Femur (tissue), 1 donor: ENCODE data around the gene TMEM223.
A peak's percentile ranks its signal among the peaks of the same experiment; 100 is the strongest.
"Not testable (repeated sequence)": the region's sequence is repeated elsewhere in the genome, so short reads cannot be mapped to it uniquely, and the experiment has no call there.

ENCODE experiments used
- DNase-seq: peaks from one replicate; pipeline ENCODE4 v3.0.0-alpha.2; 2017

Gene TMEM223

DNA sequence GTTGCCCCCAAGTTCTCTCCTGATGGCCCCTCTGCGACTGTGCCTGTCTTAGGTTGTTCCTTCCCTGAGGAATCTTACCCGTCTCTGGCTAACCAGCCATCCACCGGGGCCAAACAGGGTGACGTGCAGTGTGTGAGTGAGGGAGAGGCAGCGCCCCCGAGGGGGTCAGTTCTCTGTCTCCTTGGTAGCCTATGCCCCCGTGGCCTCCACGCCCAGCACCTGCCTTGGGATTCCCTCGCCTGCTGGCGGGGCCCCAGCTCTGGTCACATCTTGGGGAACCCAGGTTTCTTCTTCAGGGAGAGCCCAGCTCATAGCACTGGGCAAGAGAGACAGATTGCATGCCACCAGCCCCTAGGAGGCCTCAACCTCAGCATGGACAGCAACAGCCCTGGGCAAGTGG, 7.7 kb upstream of the TMEM223 start:
- no peak for DNase-seq

- DNase-seq: no peak
Measured at GRCh38 chr11:62796281-62796680, 4.5 kb upstream of the TMEM223 start.

- DNase-seq: no peak
Measured at GRCh38 chr11:62794201-62794775, 2.5 kb upstream of the TMEM223 start.

DNA sequence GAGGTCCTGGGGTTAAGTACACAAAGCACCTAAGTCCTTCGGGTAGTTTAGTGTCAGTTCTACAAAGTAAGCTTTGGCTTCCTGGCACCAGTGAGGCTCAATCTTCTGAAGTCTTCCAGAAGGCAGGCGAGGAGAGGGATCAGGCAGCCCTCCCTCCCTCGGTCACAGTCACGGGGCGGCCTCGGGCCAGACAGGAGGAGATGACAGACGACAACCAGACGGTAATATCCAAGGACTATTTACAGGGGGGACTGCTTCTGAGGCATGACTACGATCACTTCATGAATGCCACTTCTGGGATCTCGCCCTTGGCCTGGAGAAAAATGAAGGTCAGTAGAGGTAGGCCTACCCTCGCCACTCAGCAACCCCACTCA, 383 bp upstream of the TMEM223 start:
- DNase-seq: peak; percentile 42

DNA sequence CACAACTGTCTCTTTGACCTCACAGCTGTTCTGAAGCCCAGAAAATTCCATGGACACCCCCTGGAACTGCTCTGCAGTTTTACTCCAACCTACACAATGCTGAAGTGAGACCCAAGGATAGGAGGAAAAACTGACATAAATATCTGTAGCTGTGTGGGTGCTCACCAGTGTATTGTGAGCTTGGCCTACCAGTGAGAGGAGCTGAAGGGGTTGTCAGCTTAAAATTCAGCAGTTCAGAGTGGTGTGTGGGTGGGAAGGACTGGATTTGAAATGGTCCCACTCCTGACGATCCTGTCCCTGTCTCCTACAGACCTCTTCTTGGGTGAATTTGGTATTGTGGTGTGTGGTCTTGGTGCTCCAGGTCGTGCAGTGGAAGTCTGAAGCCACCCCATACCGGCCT, 2.2 kb downstream of the TMEM223 start:
- no peak for DNase-seq

DNA sequence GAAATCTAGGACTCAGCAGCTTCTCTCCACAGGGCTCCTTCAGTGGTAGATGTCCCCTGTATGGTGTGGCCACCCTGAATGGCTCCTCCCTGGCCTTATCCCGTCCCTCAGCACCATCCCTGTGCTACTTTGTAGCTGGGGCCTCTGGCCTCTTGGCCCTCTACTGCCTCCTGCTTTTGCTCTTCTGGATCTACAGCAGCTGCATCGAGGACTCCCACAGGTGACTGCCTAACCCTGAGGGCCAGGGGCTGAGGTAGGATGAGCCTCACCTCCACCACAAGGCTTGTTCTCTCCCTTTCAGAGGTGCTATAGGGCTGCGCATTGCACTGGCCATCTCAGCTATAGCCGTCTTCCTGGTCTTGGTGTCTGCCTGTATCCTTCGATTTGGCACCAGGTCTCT, 2.8 kb downstream of the TMEM223 start:
- no peak for DNase-seq

DNA sequence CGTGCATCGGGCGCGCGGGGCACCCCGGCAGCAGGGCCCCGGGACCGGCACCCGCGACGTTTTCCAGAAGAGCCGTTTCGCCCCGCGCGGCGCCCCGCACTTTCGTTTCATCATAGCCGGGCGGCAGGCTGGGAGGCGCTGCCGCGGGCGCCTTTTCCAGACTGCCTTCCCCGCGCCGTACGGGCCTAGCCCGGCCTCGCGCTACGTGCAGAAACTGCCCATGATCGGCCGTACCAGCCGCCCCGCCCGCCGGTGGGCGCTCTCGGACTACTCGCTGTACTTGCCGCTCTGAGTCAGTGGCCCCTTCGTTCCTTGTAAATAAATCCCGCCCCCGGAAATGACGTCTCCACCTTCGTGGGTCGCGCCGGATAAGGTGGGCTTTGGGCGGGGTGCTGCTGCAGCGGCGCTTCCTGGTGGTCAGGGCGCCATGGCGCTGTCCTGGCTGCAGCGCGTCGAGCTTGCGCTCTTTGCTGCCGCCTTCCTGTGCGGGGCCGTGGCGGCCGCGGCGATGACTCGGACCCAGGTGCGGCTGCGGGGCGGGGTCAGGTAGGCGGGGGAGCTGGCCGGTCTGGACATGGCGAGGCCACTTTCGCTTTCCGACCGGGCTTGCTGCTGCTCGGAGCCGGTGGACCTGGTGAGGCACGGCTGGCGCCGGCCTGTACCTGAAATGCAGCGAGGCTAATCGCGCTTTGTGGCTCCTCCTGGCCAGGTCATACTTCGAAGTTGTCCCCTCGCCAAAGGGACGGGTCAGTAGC, 4.6 kb downstream of the TMEM223 start, which contains the start of gene TMEM179B:
TSS of gene TMEM179B (plus strand) at position 398 of the 755 bp plus-strand sequence. CDS start at position 428, 30 bp downstream.
- peak; percentile 99 for DNase-seq

DNA sequence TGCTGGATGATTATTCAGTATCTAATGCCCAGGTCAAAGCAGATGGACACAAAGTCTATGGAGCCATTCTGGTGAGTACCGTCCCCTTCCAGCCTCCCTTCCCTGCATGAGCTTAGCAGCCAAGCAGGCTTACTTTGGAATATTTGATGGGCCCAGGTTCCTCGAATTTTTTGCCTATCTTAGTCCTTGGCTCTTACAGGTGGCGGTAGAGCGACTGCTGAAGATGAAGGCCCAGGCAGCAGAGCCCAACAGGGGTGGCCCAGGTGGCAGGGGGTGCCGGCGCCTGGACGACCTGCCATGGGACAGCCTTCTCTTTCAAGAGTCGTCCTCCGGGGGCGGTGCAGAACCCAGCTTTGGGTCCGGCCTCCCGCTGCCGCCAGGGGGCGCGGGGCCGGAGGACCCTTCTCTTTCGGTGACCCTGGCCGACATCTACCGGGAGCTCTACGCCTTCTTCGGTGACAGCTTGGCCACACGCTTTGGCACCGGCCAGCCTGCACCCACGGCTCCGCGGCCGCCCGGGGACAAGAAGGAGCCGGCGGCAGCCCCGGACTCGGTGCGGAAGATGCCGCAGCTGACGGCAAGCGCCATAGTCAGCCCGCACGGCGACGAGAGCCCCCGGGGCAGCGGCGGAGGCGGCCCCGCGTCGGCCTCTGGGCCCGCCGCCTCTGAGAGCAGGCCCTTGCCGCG, 5.3 kb downstream of the TMEM223 start:
- peak; percentile 93 for DNase-seq

DNA sequence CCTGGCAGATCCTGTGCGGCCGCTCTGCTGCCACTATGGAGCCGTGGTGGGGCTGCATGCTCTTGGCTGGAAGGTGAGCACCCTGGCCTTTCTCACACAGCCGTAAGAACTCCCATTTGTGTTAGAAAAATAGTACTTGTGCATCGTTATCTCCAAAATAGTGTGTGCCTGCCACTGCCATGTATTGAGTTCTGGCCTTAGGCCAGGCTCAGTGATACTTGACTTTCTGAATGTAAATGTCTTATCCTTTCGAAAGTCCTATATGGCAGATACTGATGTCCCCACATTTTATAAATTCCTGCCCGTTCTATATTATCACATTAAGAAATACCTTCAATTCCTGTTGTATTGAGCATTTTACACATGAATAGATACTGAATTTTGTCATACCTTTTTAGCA, 9.1 kb downstream of the TMEM223 start:
- DNase-seq: no peak

GRCh38 chr11:62778441-62778840, 13.4 kb downstream of the TMEM223 start:
- no peak for DNase-seq

GRCh38 chr11:62777389-62777788, 14.4 kb downstream of the TMEM223 start:
- DNase-seq: no peak

DNA sequence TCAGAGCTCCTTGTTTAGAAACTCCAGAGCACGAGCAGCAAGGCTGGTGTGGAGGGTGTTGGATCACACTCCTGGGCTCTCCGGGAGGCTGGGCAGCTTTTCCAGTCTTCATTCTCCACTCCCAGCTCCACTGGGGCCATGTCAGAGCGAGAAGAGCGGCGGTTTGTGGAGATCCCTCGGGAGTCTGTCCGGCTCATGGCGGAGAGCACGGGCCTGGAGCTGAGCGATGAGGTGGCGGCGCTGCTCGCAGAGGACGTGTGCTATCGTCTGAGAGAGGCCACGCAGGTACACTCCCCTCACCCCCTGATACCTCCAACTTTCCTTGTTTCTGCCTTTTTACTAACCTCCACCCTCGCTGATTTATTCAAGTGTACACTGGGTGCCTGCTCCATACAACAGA, 16.2 kb downstream of the TMEM223 start:
- no peak for DNase-seq

GRCh38 chr11:62774407-62774806, 17.4 kb downstream of the TMEM223 start:
- DNase-seq: no peak

GRCh38 chr11:62771144-62772021, 20.4 kb downstream of the TMEM223 start, which contains the start of gene TAF6L:
Gene TAF6L (plus strand): TSS chr11:62771396. CDS start chr11:62775784, 4,388 bp downstream.
- DNase-seq: peak; percentile 98

DNA sequence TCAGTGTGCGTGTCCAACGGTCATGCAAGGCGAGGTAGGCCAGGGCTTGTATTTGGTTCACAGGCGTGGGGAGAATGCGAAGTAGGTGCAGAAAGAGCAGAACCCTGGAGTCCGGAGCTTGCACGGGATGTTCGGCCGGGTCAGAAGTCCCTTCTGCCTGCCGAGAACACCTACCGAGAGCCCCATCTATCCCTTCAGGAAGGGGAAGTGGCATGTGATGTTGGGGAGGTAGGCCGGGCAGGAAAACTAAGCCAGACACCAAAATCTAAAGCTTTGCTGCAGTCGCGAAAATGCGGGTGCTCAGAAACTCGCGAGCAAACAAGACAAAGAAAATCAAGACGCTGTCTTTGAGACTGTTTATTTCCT, 21.0 kb downstream of the TMEM223 start:
- peak; percentile 48 for DNase-seq

DNA sequence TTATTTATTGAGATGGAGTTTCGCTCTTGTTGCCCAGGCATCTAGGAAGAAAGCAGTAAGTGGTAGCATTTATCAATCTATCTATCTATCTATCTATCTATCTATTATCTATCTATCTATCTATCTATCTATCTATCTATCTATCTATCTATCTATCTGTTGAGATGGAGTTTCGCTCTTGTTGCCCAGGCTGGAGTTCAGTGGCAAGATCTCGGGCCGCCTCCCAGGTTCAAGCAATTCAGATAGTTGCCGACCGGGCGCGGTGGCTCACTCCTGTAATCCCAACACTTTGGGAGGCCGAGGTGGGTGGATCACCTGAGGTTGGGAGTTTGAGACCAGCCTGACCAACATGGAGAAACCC, 31.0 kb downstream of the TMEM223 start:
- DNase-seq: not testable (repeated sequence)

DNA sequence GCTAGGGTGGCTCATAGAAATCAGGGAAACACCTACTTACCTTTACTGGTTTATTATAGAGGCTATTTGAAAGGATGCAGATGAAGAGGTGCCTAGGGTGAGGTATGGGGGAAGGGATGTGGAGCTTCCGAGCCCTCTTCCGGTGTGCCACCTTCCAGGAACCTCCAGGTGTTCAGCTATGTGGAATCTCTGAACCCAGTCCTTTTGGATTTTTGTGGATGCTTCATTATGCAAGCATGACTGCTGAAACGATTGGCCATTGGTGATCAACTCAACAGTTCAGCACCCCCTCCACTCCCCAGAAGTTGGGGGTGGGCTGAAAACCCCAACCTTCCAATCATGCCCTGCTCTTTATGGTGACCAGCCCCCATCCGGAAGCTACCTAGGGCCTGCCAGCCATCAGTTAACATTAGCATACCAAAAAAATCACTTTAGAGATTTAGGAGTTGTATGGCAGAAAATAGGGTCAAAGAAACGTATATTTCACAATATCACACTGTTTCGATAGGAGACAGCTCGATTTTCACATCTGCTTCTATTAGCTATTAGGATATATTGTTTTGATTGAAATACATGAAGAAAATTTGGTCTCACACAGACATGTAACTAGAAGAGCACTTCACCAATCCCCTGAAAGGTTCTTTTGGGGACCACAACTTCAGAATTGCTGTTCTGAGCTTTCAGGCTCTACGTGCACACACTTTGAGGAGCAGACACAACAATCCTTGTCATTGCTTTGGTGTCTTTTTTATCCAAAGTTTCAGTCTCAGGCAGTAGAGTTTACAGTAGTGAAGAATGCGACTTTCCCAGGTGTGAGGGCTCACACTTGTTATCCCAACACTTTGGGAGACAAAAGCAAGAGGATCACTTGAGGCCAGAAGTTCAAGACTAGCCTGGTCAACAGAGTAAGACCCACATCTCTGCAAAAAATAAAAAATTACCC, 33.7 kb downstream of the TMEM223 start:
- no peak for DNase-seq

GRCh38 chr11:62755086-62755615, 36.7 kb downstream of the TMEM223 start:
- DNase-seq: no peak

- peak; percentile 99 for DNase-seq
Measured at GRCh38 chr11:62753736-62754603, 37.8 kb downstream of the TMEM223 start, which contains the start of gene ZBTB3. Gene ZBTB3 (minus strand): TSS chr11:62754160. CDS start chr11:62753664, 496 bp downstream.

- DNase-seq: no peak
Measured at GRCh38 chr11:62752994-62753735, 38.6 kb downstream of the TMEM223 start.
